Panc1 (cell line): ENCODE results near the gene MEX3D. TPM values are rescaled to one million over a fixed set of nuclear protein-coding genes. Genes with fewer than 3 reads are reported as not detected.

Experiments used
- ATAC-seq: fragments of 200-7000 bp; cut with Tn5 transposase; 2 replicates; pipeline ENCODE4 v1.9.1; 2020; ENCODE audit warnings: mild to moderate bottlenecking, moderate library complexity
- BruUV-seq: library from RNA; stranded (reverse); fragments of 400-500 nt; replicated peaks from 2 replicates; lab custom pipeline; 2021; lab: Mats Ljungman, UMichigan
- CTCF ChIA-PET: fragments of 300-600 bp; sonication (Branson Sonifier 250); formaldehyde crosslinking; loops from one replicate; lab custom pipeline; 2022; ENCODE audit warnings: antibody characterized with exemption; lab: Charles Lee
- POLR2A ChIA-PET: fragments of 300-600 bp; sonication (Branson Sonifier 250); formaldehyde crosslinking; loops from one replicate; lab custom pipeline; 2022; ENCODE audit warnings: antibody characterized with exemption; lab: Charles Lee
- DNase-seq: peaks from one replicate; pipeline ENCODE4 v3.0.0-alpha.2; 2010; ENCODE audit warnings: low read depth, low spot score
- H3K27ac ChIP-seq: 2 replicates; pipeline ENCODE4 v1.5.1; 2011; ENCODE audit warnings: mild to moderate bottlenecking, low read length, inconsistent platforms
- H3K27me3 ChIP-seq: fragments of 200-500 bp; sonication (Bioruptor generic); 2 replicates; pipeline ENCODE4 v1.6.0; 2014; ENCODE audit warnings: low read length, inconsistent platforms; ENCODE audit not compliant: control insufficient read depth, insufficient read depth
- H3K36me3 ChIP-seq: fragments of 200-500 bp; sonication (Bioruptor generic); 2 replicates; pipeline ENCODE4 v1.5.1; 2014; ENCODE audit warnings: inconsistent platforms, mild to moderate bottlenecking, low read length, moderate library complexity; ENCODE audit not compliant: control insufficient read depth, insufficient read depth
- H3K4me1 ChIP-seq: 2 replicates; pipeline ENCODE4 v1.5.1; 2011; ENCODE audit warnings: inconsistent platforms, mild to moderate bottlenecking, low read length, moderate library complexity; ENCODE audit not compliant: control insufficient read depth, insufficient read depth
- H3K4me3 ChIP-seq, 2 experiments: 2 replicates each; pipeline ENCODE4 v1.5.1; 2011 to 2012; ENCODE audit warnings: low read depth in 2 of 2, low read length in 2 of 2, mild to moderate bottlenecking in 2 of 2, inconsistent platforms in 1 of 2, moderate library complexity in 1 of 2
- H3K9me3 ChIP-seq: fragments of 200-500 bp; sonication (Bioruptor generic); 2 replicates; pipeline ENCODE4 v1.5.1; 2014; ENCODE audit warnings: low read depth, mild to moderate bottlenecking, inconsistent platforms, low read length, moderate library complexity; ENCODE audit not compliant: control insufficient read depth, insufficient read depth
- POLR2AphosphoS5 ChIP-seq: IDR thresholded peaks from 2 replicates; pipeline ENCODE4 v1.6.1; 2012; ENCODE audit warnings: mild to moderate bottlenecking, low read depth, low read length, moderate library complexity
- SIN3A ChIP-seq: IDR thresholded peaks from 2 replicates; pipeline ENCODE4 v1.6.1; 2012; ENCODE audit warnings: low read depth, mild to moderate bottlenecking, low read length, moderate library complexity, borderline replicate concordance; ENCODE audit not compliant: insufficient read depth
- TCF7L2 ChIP-seq: IDR thresholded peaks from 2 replicates; pipeline ENCODE4 v1.6.1; 2011; ENCODE audit warnings: mild to moderate bottlenecking, low read depth, low read length, inconsistent platforms
- in situ Hi-C: cut with HindIII; loops from 2 replicates; pipeline ENCODE4 v1.10.0; 2016; ENCODE audit warnings: low sequenced_read_pairs, low pct_unique_long_range_greater_than_20kb
- intact Hi-C: fragments of 100-400 bp; cut with micrococcal nuclease; formaldehyde crosslinking; loops from one replicate; pipeline ENCODE4 v1.10.0; 2022; ENCODE audit not compliant: unreplicated experiment
- total RNA-seq: library from RNA; stranded (reverse); gene quantifications from one replicate; pipeline ENCODE4 v1.2.1, GENCODE V29; 2021; ENCODE audit not compliant: unreplicated experiment
- TF ChIP-seq, protein P1 (sequence below): fragments of 450-650 bp; IDR thresholded peaks from 2 replicates; pipeline ENCODE4 v1.5.1; 2017; ENCODE audit warnings: mild to moderate bottlenecking
- TF ChIP-seq, protein P2 (sequence below), 2 experiments: IDR thresholded peaks; 2 replicates each; pipeline ENCODE4 v1.6.1; 2011 to 2012; ENCODE audit warnings: low read depth in 2 of 2, control low read depth in 1 of 2, low read length in 1 of 2, mild to moderate bottlenecking in 1 of 2, moderate library complexity in 1 of 2; ENCODE audit not compliant: insufficient read depth in 1 of 2

Gene MEX3D
- total RNA-seq, 1 experiment from 2014 or later: 73.7 TPM

DNA sequence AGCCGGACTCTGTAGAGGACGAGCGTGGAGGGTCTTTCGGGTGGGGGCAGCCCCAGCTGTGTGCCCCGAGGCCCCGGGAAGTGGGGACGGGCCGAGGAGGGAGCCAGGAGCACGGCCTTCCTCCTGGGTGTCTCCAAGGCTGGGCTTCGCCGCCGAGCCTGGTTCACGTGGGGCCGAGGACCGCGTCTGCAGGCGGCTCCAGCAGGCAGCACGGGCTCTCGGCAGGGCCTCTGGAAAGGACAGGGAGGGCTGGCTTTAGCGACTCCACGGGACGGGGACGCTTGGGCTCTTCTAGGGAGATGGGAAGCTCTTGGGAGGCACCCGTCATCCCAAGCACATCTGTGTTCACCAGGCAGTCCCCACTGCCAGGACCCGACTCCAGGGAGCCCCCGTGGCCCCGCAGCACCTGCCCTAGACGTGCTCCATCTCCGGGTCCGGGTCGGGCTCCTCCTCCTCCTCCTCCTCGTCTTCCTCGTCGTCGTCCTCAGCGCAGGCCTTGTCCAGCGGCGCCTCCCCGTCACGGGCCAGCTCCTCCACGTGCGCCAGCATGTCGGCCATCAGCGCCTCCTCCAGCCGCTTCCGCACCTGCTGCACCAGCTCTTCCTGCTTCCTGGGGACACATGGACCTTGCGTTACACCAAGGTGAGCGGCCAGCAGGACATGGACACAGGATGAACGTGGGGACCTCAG, 9.9 kb upstream of the MEX3D start:
- no peak overlapping the region for H3K4me3 ChIP-seq
- CTCF ChIA-PET: no interaction called here
- no peaks in the 10 kb centered on the region for H3K9me3 ChIP-seq
- no peak for TF ChIP-seq SIN3A
- TF ChIP-seq, protein P1, sequence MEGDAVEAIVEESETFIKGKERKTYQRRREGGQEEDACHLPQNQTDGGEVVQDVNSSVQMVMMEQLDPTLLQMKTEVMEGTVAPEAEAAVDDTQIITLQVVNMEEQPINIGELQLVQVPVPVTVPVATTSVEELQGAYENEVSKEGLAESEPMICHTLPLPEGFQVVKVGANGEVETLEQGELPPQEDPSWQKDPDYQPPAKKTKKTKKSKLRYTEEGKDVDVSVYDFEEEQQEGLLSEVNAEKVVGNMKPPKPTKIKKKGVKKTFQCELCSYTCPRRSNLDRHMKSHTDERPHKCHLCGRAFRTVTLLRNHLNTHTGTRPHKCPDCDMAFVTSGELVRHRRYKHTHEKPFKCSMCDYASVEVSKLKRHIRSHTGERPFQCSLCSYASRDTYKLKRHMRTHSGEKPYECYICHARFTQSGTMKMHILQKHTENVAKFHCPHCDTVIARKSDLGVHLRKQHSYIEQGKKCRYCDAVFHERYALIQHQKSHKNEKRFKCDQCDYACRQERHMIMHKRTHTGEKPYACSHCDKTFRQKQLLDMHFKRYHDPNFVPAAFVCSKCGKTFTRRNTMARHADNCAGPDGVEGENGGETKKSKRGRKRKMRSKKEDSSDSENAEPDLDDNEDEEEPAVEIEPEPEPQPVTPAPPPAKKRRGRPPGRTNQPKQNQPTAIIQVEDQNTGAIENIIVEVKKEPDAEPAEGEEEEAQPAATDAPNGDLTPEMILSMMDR: no peak
- TF ChIP-seq, protein P2, sequence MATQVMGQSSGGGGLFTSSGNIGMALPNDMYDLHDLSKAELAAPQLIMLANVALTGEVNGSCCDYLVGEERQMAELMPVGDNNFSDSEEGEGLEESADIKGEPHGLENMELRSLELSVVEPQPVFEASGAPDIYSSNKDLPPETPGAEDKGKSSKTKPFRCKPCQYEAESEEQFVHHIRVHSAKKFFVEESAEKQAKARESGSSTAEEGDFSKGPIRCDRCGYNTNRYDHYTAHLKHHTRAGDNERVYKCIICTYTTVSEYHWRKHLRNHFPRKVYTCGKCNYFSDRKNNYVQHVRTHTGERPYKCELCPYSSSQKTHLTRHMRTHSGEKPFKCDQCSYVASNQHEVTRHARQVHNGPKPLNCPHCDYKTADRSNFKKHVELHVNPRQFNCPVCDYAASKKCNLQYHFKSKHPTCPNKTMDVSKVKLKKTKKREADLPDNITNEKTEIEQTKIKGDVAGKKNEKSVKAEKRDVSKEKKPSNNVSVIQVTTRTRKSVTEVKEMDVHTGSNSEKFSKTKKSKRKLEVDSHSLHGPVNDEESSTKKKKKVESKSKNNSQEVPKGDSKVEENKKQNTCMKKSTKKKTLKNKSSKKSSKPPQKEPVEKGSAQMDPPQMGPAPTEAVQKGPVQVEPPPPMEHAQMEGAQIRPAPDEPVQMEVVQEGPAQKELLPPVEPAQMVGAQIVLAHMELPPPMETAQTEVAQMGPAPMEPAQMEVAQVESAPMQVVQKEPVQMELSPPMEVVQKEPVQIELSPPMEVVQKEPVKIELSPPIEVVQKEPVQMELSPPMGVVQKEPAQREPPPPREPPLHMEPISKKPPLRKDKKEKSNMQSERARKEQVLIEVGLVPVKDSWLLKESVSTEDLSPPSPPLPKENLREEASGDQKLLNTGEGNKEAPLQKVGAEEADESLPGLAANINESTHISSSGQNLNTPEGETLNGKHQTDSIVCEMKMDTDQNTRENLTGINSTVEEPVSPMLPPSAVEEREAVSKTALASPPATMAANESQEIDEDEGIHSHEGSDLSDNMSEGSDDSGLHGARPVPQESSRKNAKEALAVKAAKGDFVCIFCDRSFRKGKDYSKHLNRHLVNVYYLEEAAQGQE (IDR thresholded peaks at IDR 0.05; ENCODE audit: insufficient read depth in 1 of 2, low read depth in 2 of 2, low read length in 1 of 2): no peak
- no peak for TF ChIP-seq POLR2AphosphoS5
- no peak for TF ChIP-seq TCF7L2
- DNase-seq (no peak), ATAC-seq (peak; percentile 18)
- BruUV-seq: TSS peak; percentile 53
- H3K36me3 ChIP-seq: no peaks in the 10 kb centered on the region
- intact Hi-C loops (no loop called here), in situ Hi-C loops (no loop called here)
- no peaks in the 10 kb centered on the region for H3K4me1 ChIP-seq
- POLR2A ChIA-PET: no interaction called here
- no peak overlapping the region for H3K27ac ChIP-seq
- H3K27me3 ChIP-seq: no peaks in the 10 kb centered on the region

DNA sequence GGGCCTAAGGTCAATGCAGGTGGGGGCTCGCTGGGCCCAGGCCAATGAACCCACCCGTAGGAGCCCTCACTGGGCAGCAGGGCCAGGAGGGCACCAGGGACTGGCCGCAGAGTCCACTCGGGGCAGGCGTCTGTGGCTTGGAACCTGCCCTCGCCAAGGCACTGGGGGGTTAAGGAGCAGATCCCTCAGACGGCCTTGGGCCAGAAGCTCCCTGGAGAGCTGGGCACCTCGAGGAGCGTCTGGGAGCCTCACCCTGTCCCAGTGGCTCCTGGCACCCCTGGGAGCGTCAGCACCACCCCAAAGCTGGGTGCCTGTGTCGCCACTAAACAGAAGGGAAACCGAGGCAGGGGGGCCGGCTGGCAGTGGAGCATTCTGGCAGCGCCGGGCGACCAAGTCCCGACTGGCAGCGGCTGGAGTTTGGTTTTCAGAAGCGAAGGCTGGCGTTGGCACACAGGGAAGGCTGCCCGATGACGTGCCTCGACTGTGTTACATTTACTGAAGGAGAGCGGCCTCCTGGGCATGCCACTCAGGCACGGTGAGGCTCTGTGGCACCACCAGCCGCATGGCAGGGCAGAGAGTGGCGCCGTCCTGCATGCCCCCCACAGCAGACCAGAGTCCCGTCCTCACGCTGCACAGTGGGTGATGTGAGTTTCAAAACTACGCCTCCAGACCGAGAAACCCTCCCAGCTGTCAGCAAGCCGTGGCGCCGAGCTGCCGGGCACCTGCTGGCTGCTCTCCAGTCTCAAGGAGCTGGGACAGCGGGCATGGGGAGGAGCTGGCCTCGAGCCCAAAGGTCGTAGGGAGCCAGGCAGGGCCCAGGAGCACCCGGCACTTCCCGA, 9.2 kb upstream of the MEX3D start:
- Histone ChIP-seq H3K36me3 (no peaks in the 10 kb centered on the region), H3K27me3 (no peaks in the 10 kb centered on the region), H3K4me3 (no peak overlapping the region), H3K9me3 (no peaks in the 10 kb centered on the region), H3K4me1 (no peaks in the 10 kb centered on the region), H3K27ac (no peak overlapping the region)
- BruUV-seq: no TSS peak
- in situ Hi-C loops (no loop called here), intact Hi-C loops (no loop called here)
- TF ChIP-seq, protein P2 (IDR thresholded peaks at IDR 0.05; ENCODE audit: insufficient read depth in 1 of 2, low read depth in 2 of 2, low read length in 1 of 2): no peak
- no peak for TF ChIP-seq SIN3A
- no peak for TF ChIP-seq POLR2AphosphoS5
- TF ChIP-seq, protein P1: no peak
- TF ChIP-seq TCF7L2: no peak
- CTCF ChIA-PET: no interaction called here
- ATAC-seq (0 out of 2 replicates have a peak, but pooled peaks have one; percentile 8), DNase-seq (no peak)
- POLR2A ChIA-PET: no interaction called here
